ENCODE measurements around the gene THAP9. TPM values are rescaled to one million over a fixed set of nuclear protein-coding genes. Genes with fewer than 3 reads are reported as not detected.

The THAP9 gene
- total and polyA plus RNA-seq, 4 experiments from 2014 or later = 0.77 to 3.7 (median 2.5) TPM

- H3K27ac ChIP-seq (ENCODE audit: low read depth, low read length) = no peak overlapping the region
- Mint-ChIP-seq H3K27ac (no peak overlapping the region), H3K36me3 (peaks cover 20 to 23% of the 10 kb centered on the region in 2 donors), H3K9me3 (peaks cover 0 to 3% (median 0%) of the 10 kb centered on the region in 8 donors), H3K4me3 (no peak overlapping the region), H3K4me1 (peaks cover 0 to 4% (median 3%) of the 10 kb centered on the region in 4 donors), H3K27me3 (no peaks in the 10 kb centered on the region)
- H3K9me3 ChIP-seq (ENCODE audit: control insufficient read depth in 1 of 2, low read length in 2 of 2) = no peaks in the 10 kb centered on the region
- ChIA-PET CTCF (ENCODE audit: partially characterized antibody) (interaction anchor here (1.1 kb wide), 1 partner anchor 12 kb away, joined by 3 read pairs; no protein-coding TSS in a partner anchor), POLR2A (ENCODE audit: partially characterized antibody) (interaction anchor here (0.6 to 0.8 kb wide), 2 partner anchors 14 to 532 kb away, joined by 3 to 4 read pairs; no protein-coding TSS in a partner anchor)
- no peak overlapping the region for H3K4me3 ChIP-seq (ENCODE audit: low read length in 2 of 2)
- H3K36me3 ChIP-seq (ENCODE audit: insufficient read depth, low read length) = peaks cover 1% of the 10 kb centered on the region
- DNase-seq = no peak
- no peaks in the 10 kb centered on the region for H3K4me1 ChIP-seq (ENCODE audit: insufficient read depth, low read length)
- no peaks in the 10 kb centered on the region for H3K27me3 ChIP-seq (ENCODE audit: insufficient read depth, low read length)
- intact Hi-C loops (cut with micrococcal nuclease) = no loop called here
Observed at GRCh38 chr4:82951196-82951595, 50.7 kb downstream of the THAP9 start.

- no peaks in the 10 kb centered on the region for H3K9me3 ChIP-seq (ENCODE audit: control insufficient read depth in 1 of 2, low read length in 2 of 2)
- Mint-ChIP-seq H3K4me1 (peaks cover 0 to 10% (median 7%) of the 10 kb centered on the region in 4 donors), H3K27ac (no peak overlapping the region), H3K9me3 (peaks cover 0 to 3% (median 0%) of the 10 kb centered on the region in 8 donors), H3K36me3 (peaks cover 22 to 28% of the 10 kb centered on the region in 2 donors), H3K27me3 (no peaks in the 10 kb centered on the region), H3K4me3 (no peak overlapping the region)
- CTCF ChIA-PET (ENCODE audit: partially characterized antibody) = no interaction called here
- H3K4me1 ChIP-seq (ENCODE audit: insufficient read depth, low read length) = no peaks in the 10 kb centered on the region
- POLR2A ChIA-PET (ENCODE audit: partially characterized antibody) = no interaction called here
- intact Hi-C loops (cut with micrococcal nuclease) = no loop called here
- H3K27ac ChIP-seq (ENCODE audit: low read depth, low read length) = no peak overlapping the region
- H3K27me3 ChIP-seq (ENCODE audit: insufficient read depth, low read length) = no peaks in the 10 kb centered on the region
- no peak overlapping the region for H3K4me3 ChIP-seq (ENCODE audit: low read length in 2 of 2)
- no peak for DNase-seq
- no peaks in the 10 kb centered on the region for H3K36me3 ChIP-seq (ENCODE audit: insufficient read depth, low read length)
Observed at GRCh38 chr4:82954212-82954611, 53.7 kb downstream of the THAP9 start.

GRCh38 chr4:82957045-82957444 lies 56.5 kb downstream of the THAP9 start:
- Histone ChIP-seq H3K27me3 (ENCODE audit: insufficient read depth, low read length) (no peaks in the 10 kb centered on the region), H3K9me3 (ENCODE audit: control insufficient read depth in 1 of 2, low read length in 2 of 2) (no peaks in the 10 kb centered on the region), H3K36me3 (ENCODE audit: insufficient read depth, low read length) (no peaks in the 10 kb centered on the region), H3K4me3 (ENCODE audit: low read length in 2 of 2) (no peak overlapping the region), H3K27ac (ENCODE audit: low read depth, low read length) (no peak overlapping the region), H3K4me1 (ENCODE audit: insufficient read depth, low read length) (no peaks in the 10 kb centered on the region)
- intact Hi-C loops (cut with micrococcal nuclease) = no loop called here
- CTCF ChIA-PET (ENCODE audit: partially characterized antibody) = no interaction called here
- Mint-ChIP-seq H3K27ac (peak overlapping the region in 1 of 7 donors; percentile 21), H3K4me1 (peaks cover 0 to 10% (median 7%) of the 10 kb centered on the region in 4 donors), H3K4me3 (no peak overlapping the region), H3K9me3 (peaks cover 0 to 3% (median 0%) of the 10 kb centered on the region in 8 donors), H3K27me3 (no peaks in the 10 kb centered on the region), H3K36me3 (peaks cover 26% of the 10 kb centered on the region in 2 donors)
- POLR2A ChIA-PET (ENCODE audit: partially characterized antibody) = interaction anchor here (0.6 kb wide), 1 partner anchor 84 kb away, joined by 3 read pairs; no protein-coding TSS in a partner anchor
- DNase-seq = no peak

- no peaks in the 10 kb centered on the region for H3K9me3 ChIP-seq (ENCODE audit: control insufficient read depth in 1 of 2, low read length in 2 of 2)
- Mint-ChIP-seq H3K9me3 (no peaks in the 10 kb centered on the region), H3K27ac (peak overlapping the region in 2 of 7 donors; percentile 1 to 49), H3K4me1 (peaks cover 0 to 4% (median under 1%) of the 10 kb centered on the region in 4 donors), H3K27me3 (no peaks in the 10 kb centered on the region), H3K36me3 (peaks cover 44 to 60% of the 10 kb centered on the region in 2 donors), H3K4me3 (no peak overlapping the region)
- CTCF ChIA-PET (ENCODE audit: partially characterized antibody) = no interaction called here
- DNase-seq = no peak
- no peaks in the 10 kb centered on the region for H3K27me3 ChIP-seq (ENCODE audit: insufficient read depth, low read length)
- H3K4me3 ChIP-seq (ENCODE audit: low read length in 2 of 2) = no peak overlapping the region
- POLR2A ChIA-PET (ENCODE audit: partially characterized antibody) = no interaction called here
- intact Hi-C loops (cut with micrococcal nuclease) = no loop called here
- peaks cover 9% of the 10 kb centered on the region for H3K36me3 ChIP-seq (ENCODE audit: insufficient read depth, low read length)
- H3K27ac ChIP-seq (ENCODE audit: low read depth, low read length) = no peak overlapping the region
- no peaks in the 10 kb centered on the region for H3K4me1 ChIP-seq (ENCODE audit: insufficient read depth, low read length)
Observed at GRCh38 chr4:82965763-82966162, 65.2 kb downstream of the THAP9 start.

GRCh38 chr4:82968972-82969371 lies 68.4 kb downstream of the THAP9 start:
- intact Hi-C loops (cut with micrococcal nuclease) = no loop called here
- no peaks in the 10 kb centered on the region for H3K9me3 ChIP-seq (ENCODE audit: control insufficient read depth in 1 of 2, low read length in 2 of 2)
- no peaks in the 10 kb centered on the region for H3K4me1 ChIP-seq (ENCODE audit: insufficient read depth, low read length)
- H3K4me1 Mint-ChIP-seq = peaks cover 0 to 3% (median under 1%) of the 10 kb centered on the region in 4 donors
- H3K36me3 Mint-ChIP-seq = peaks cover 32 to 56% of the 10 kb centered on the region in 2 donors
- H3K36me3 ChIP-seq (ENCODE audit: insufficient read depth, low read length) = peaks cover 9% of the 10 kb centered on the region
- H3K9me3 Mint-ChIP-seq = no peaks in the 10 kb centered on the region
- peak overlapping the region in 1 of 7 donors; percentile 64 for H3K27ac Mint-ChIP-seq
- POLR2A ChIA-PET (ENCODE audit: partially characterized antibody) = interaction anchor here (1.5 kb wide), 1 partner anchor 66 kb away, joined by 3 read pairs; the partner anchor contains the start of gene COPS4
- no peak overlapping the region for H3K27ac ChIP-seq (ENCODE audit: low read depth, low read length)
- H3K27me3 ChIP-seq (ENCODE audit: insufficient read depth, low read length) = no peaks in the 10 kb centered on the region
- CTCF ChIA-PET (ENCODE audit: partially characterized antibody) = no interaction called here
- no peak overlapping the region for H3K4me3 Mint-ChIP-seq
- no peaks in the 10 kb centered on the region for H3K27me3 Mint-ChIP-seq
- no peak overlapping the region for H3K4me3 ChIP-seq (ENCODE audit: low read length in 2 of 2)
- no peak for DNase-seq

- Mint-ChIP-seq H3K9me3 (no peaks in the 10 kb centered on the region), H3K4me3 (no peak overlapping the region), H3K4me1 (peaks cover 0 to 1% (median 0%) of the 10 kb centered on the region in 4 donors), H3K27ac (no peak overlapping the region), H3K36me3 (peaks cover 32 to 55% of the 10 kb centered on the region in 2 donors), H3K27me3 (no peaks in the 10 kb centered on the region)
- Histone ChIP-seq H3K9me3 (ENCODE audit: control insufficient read depth in 1 of 2, low read length in 2 of 2) (no peaks in the 10 kb centered on the region), H3K36me3 (ENCODE audit: insufficient read depth, low read length) (peaks cover 9% of the 10 kb centered on the region), H3K4me3 (ENCODE audit: low read length in 2 of 2) (no peak overlapping the region), H3K27ac (ENCODE audit: low read depth, low read length) (no peak overlapping the region), H3K27me3 (ENCODE audit: insufficient read depth, low read length) (no peaks in the 10 kb centered on the region), H3K4me1 (ENCODE audit: insufficient read depth, low read length) (no peaks in the 10 kb centered on the region)
- ChIA-PET CTCF (ENCODE audit: partially characterized antibody) (no interaction called here), POLR2A (ENCODE audit: partially characterized antibody) (no interaction called here)
- intact Hi-C loops (cut with micrococcal nuclease) = no loop called here
- DNase-seq = no peak
Observed at GRCh38 chr4:82969414-82969813, 68.9 kb downstream of the THAP9 start.

All from CD4-positive, alpha-beta memory T cell (primary cell).